K562 (cell line): ENCODE measurements around the gene ROBO1. TPM values are rescaled to one million over a fixed set of nuclear protein-coding genes. Genes with fewer than 3 reads are reported as not detected.
A peak's percentile ranks its signal among the peaks of the same experiment; 100 is the strongest.

ENCODE experiments used
- ATAC-seq: fragments of 200-7000 bp; cut with Tn5 transposase; 3 replicates; pipeline ENCODE4 v1.9.1; 2020; ENCODE audit warnings: moderate library complexity
- BruUV-seq: library from RNA; stranded (reverse); fragments of 400-500 nt; replicated peaks from 2 replicates; lab custom pipeline; 2021; lab: Mats Ljungman, UMichigan
- CTCF ChIA-PET: fragments of 300-600 bp; formaldehyde crosslinking; extraction: SDS; loops from one replicate; lab custom pipeline; 2021; ENCODE audit warnings: low intra/inter-chr PET ratio; lab: Yijun Ruan, JAX
- POLR2A ChIA-PET: fragments of 300-600, 350-650 bp; sonication (Branson Sonifier 250); formaldehyde crosslinking; extraction: SDS; loops from one replicate; lab custom pipeline; 2021; ENCODE audit warnings: antibody characterized with exemption, inconsistent platforms; lab: Yijun Ruan, JAX
- DNase-seq, 4 experiments: peaks; one replicate each; pipeline versions ENCODE4 v3.0.0 to v3.0.0-alpha.2; 2011 to 2018; ENCODE audit warnings: low spot score in 3 of 4, mixed read lengths in 3 of 4; ENCODE audit errors: extremely low read depth in 1 of 4
- FAIRE-seq: peaks from 2 replicates; lab custom pipeline; 2011; peaks lifted over from hg19 to GRCh38; lab: Jason Lieb, UNC
- H2AFZ ChIP-seq: 2 replicates; pipeline ENCODE4 v1.6.0; 2011; ENCODE audit warnings: low read depth, low read length, control low read depth, inconsistent platforms
- H3K27ac ChIP-seq: fragments of 200-600 bp; 3 replicates; pipeline ENCODE4 v1.8.0; 2011; ENCODE audit warnings: low read depth, mild to moderate bottlenecking, control low read depth, inconsistent platforms, low read length, moderate library complexity, mixed read lengths; ENCODE audit errors: extremely low read depth
- H3K27me3 ChIP-seq, 2 experiments: fragments of 300-600 bp in 1 of 2; 2 replicates in 1 of 2; 3 replicates in 1 of 2; pipeline versions ENCODE4 v1.6.0 to v1.8.0; 2011; ENCODE audit warnings: inconsistent platforms in 2 of 2, low read length in 2 of 2, mild to moderate bottlenecking in 1 of 2, mixed read lengths in 1 of 2, moderate library complexity in 1 of 2; ENCODE audit not compliant: control insufficient read depth in 2 of 2, insufficient read depth in 2 of 2
- H3K36me3 ChIP-seq: fragments of 300-600 bp; 3 replicates; pipeline ENCODE4 v1.8.0; 2011; ENCODE audit warnings: mild to moderate bottlenecking, low read length, inconsistent platforms; ENCODE audit not compliant: control insufficient read depth, insufficient read depth
- H3K4me1 ChIP-seq, 2 experiments: fragments of 200-600 bp in 1 of 2; replicated peaks in 1 of 2; 2 replicates in 1 of 2; 3 replicates in 1 of 2; pipeline versions ENCODE4 v1.5.1 to v1.8.0; 2011; ENCODE audit warnings: inconsistent platforms in 2 of 2, low read length in 2 of 2, mild to moderate bottlenecking in 1 of 2, mixed read lengths in 1 of 2, moderate library complexity in 1 of 2; ENCODE audit not compliant: control insufficient read depth in 2 of 2, insufficient read depth in 2 of 2
- H3K4me2 ChIP-seq: 2 replicates; pipeline ENCODE4 v1.6.1; 2011; ENCODE audit warnings: low read length, control low read depth, inconsistent platforms, mixed read lengths; ENCODE audit not compliant: insufficient read depth
- H3K4me3 ChIP-seq: fragments of 200-600 bp; sonication (generic), shearing (Covaris generic); 2 replicates; pipeline ENCODE4 v1.5.1; 2016; ENCODE audit warnings: control low read depth, inconsistent platforms
- H3K79me2 ChIP-seq: fragments of 200-600 bp; 3 replicates; pipeline ENCODE4 v1.8.0; 2011; ENCODE audit warnings: low read length, inconsistent platforms; ENCODE audit not compliant: control insufficient read depth, insufficient read depth
- H3K9ac ChIP-seq, 2 experiments: 2 replicates each; pipeline versions ENCODE4 v1.6.0 to v1.6.1; 2011; ENCODE audit warnings: low read depth in 2 of 2, low read length in 2 of 2, control low read depth in 1 of 2, inconsistent platforms in 1 of 2, mild to moderate bottlenecking in 1 of 2, mixed read lengths in 1 of 2; ENCODE audit not compliant: insufficient read depth in 1 of 2
- H3K9me1 ChIP-seq: one replicate; pipeline ENCODE4 v1.6.0; 2011; ENCODE audit warnings: inconsistent platforms, mild to moderate bottlenecking, low read length, moderate library complexity; ENCODE audit not compliant: control insufficient read depth, insufficient read depth
- H3K9me3 ChIP-seq: replicated peaks from 2 replicates; pipeline ENCODE4 v1.5.1; 2011; ENCODE audit warnings: low read depth, low read length, inconsistent platforms; ENCODE audit not compliant: control insufficient read depth, insufficient read depth
- H4K20me1 ChIP-seq: replicated peaks from 2 replicates; pipeline ENCODE4 v1.6.1; 2011; ENCODE audit warnings: low read length, inconsistent platforms, mixed read lengths; ENCODE audit not compliant: control insufficient read depth, insufficient read depth
- REST ChIP-seq, 2 experiments: fragments of 450-650 bp; formaldehyde crosslinking in 1 of 2; IDR thresholded peaks; 2 replicates each; pipeline versions ENCODE4 v1.4.0 to v1.6.1; 2014 to 2020; ENCODE audit warnings: mild to moderate bottlenecking in 2 of 2, borderline replicate concordance in 1 of 2, low read depth in 1 of 2
- WGBS: fragments of 100-300 bp; shearing (Covaris generic); methylation state at CpG from one replicate; pipeline ENCODE4 v1.1.6; 2016; ENCODE audit warnings: low coverage, mixed read lengths; ENCODE audit not compliant: insufficient coverage; ENCODE audit errors: missing lambda C conversion rate; 5-methylcytosine and 5-hydroxymethylcytosine counted together
- in situ Hi-C: fragments of 300-500 bp; cut with MboI; formaldehyde crosslinking; loops from 4 replicates; pipeline ENCODE4 v1.15.0; 2018; ENCODE audit warnings: inconsistent platforms, mixed read lengths
- intact Hi-C: fragments of 100-400 bp; cut with micrococcal nuclease; formaldehyde crosslinking; loops from 2 replicates; pipeline ENCODE4 v1.14.2; 2022
- polyA plus RNA-seq, 8 experiments: library from polyadenylated mRNA; depleted of rRNA in 4 of 8; stranded (reverse) in 5 of 8; unstranded in 3 of 8; fragments of >200 nt; fragmentation: Nextera tagmentation in 2 of 8; fragmentation: Illumina TruSeq in 1 of 8; extraction: Ambion mirVana in 2 of 8; extraction: Trizol in 1 of 8; gene quantifications; 2 replicates each; pipeline versions ENCODE4 v1.2.1 to v1.2.3, GENCODE V29; 2011 to 2014; ENCODE audit warnings: inconsistent platforms in 1 of 8, missing spikeins in 1 of 8
- total RNA-seq, 7 experiments: library from RNA; depleted of rRNA in 6 of 7; stranded (reverse); fragments of >200 nt in 6 of 7; fragmentation: Illumina TruSeq in 2 of 7; extraction: Trizol in 2 of 7; gene quantifications; 2 replicates each; pipeline versions ENCODE4 v1.2.1 to v1.2.3, GENCODE V29; 2011 to 2021; ENCODE audit warnings: low replicate concordance in 1 of 7
- TF ChIP-seq, protein P1 (sequence below): fragments of 450-650 bp; IDR thresholded peaks from 2 replicates; pipeline ENCODE4 v1.6.1; 2016; ENCODE audit warnings: low read depth

Gene ROBO1
- total and polyA plus RNA-seq, 9 of the 15 experiments (the other 6 are each of a cell fraction or from before 2014, with no cell fraction given), result 0.01 to 0.53 (median 0.17) TPM; not detected in 5

DNA sequence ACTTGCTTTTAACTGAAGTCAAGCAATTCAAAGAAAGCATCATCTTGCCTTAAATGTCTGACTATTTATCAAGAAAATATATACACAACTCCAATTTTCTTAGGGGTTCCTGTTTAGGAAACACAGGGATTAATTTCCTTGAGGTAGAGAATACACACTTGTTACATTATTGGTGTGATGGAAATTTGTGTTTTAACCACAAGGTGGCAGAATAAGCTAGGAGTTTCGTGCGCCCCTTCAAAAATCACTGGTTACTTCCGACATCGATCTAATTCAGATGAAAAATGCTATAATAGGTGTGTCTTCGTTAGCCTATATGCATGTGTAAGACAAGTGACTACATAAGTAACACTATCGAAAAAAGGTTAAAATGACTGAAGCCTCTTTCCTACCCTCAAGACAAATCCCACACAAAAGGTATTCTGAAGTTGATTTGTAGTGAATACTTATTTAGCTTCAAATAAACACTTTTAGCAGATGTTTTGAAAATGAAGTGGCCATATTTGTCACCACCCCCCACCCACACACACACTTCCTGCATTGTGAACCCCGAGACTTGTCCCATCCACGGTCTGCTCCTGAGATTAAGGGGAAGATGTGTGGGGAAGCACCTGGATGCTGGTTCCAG lies 246.5 kb downstream of the ROBO1 start:
- Histone ChIP-seq H3K4me2 (no peak overlapping the region), H3K27me3 (no peaks in the 10 kb centered on the region), H3K9me1 (no peaks in the 10 kb centered on the region), H3K4me1 (no peaks in the 10 kb centered on the region), H3K79me2 (no peaks in the 10 kb centered on the region), H3K27ac (no peak overlapping the region), H3K9me3 (no peaks in the 10 kb centered on the region), H3K9ac (no peak overlapping the region), H3K36me3 (no peaks in the 10 kb centered on the region), H3K4me3 (no peak overlapping the region), H2AFZ (no peak overlapping the region), H4K20me1 (no peaks in the 10 kb centered on the region)
- whole genome bisulfite sequencing, result 3% methylated on average over 8 of the region's 8 CpGs
- ChIA-PET CTCF (no interaction called here), POLR2A (no interaction called here)
- in situ Hi-C loops (no loop called here), intact Hi-C loops (no loop called here)
- FAIRE-seq (no peak), DNase-seq (peak; percentile 3 to 15 (median 6)), ATAC-seq (no peak)
- BruUV-seq, result no TSS peak
- peak; percentile 37; the same call in 1 of the 2 replicates for TF ChIP-seq REST (IDR thresholded peaks at IDR 0.05; ENCODE audit: borderline replicate concordance)
- TF ChIP-seq REST (CRISPR knock-in tag; IDR thresholded peaks at IDR 0.05; ENCODE audit: low read depth), result no peak
- TF ChIP-seq, protein P1, sequence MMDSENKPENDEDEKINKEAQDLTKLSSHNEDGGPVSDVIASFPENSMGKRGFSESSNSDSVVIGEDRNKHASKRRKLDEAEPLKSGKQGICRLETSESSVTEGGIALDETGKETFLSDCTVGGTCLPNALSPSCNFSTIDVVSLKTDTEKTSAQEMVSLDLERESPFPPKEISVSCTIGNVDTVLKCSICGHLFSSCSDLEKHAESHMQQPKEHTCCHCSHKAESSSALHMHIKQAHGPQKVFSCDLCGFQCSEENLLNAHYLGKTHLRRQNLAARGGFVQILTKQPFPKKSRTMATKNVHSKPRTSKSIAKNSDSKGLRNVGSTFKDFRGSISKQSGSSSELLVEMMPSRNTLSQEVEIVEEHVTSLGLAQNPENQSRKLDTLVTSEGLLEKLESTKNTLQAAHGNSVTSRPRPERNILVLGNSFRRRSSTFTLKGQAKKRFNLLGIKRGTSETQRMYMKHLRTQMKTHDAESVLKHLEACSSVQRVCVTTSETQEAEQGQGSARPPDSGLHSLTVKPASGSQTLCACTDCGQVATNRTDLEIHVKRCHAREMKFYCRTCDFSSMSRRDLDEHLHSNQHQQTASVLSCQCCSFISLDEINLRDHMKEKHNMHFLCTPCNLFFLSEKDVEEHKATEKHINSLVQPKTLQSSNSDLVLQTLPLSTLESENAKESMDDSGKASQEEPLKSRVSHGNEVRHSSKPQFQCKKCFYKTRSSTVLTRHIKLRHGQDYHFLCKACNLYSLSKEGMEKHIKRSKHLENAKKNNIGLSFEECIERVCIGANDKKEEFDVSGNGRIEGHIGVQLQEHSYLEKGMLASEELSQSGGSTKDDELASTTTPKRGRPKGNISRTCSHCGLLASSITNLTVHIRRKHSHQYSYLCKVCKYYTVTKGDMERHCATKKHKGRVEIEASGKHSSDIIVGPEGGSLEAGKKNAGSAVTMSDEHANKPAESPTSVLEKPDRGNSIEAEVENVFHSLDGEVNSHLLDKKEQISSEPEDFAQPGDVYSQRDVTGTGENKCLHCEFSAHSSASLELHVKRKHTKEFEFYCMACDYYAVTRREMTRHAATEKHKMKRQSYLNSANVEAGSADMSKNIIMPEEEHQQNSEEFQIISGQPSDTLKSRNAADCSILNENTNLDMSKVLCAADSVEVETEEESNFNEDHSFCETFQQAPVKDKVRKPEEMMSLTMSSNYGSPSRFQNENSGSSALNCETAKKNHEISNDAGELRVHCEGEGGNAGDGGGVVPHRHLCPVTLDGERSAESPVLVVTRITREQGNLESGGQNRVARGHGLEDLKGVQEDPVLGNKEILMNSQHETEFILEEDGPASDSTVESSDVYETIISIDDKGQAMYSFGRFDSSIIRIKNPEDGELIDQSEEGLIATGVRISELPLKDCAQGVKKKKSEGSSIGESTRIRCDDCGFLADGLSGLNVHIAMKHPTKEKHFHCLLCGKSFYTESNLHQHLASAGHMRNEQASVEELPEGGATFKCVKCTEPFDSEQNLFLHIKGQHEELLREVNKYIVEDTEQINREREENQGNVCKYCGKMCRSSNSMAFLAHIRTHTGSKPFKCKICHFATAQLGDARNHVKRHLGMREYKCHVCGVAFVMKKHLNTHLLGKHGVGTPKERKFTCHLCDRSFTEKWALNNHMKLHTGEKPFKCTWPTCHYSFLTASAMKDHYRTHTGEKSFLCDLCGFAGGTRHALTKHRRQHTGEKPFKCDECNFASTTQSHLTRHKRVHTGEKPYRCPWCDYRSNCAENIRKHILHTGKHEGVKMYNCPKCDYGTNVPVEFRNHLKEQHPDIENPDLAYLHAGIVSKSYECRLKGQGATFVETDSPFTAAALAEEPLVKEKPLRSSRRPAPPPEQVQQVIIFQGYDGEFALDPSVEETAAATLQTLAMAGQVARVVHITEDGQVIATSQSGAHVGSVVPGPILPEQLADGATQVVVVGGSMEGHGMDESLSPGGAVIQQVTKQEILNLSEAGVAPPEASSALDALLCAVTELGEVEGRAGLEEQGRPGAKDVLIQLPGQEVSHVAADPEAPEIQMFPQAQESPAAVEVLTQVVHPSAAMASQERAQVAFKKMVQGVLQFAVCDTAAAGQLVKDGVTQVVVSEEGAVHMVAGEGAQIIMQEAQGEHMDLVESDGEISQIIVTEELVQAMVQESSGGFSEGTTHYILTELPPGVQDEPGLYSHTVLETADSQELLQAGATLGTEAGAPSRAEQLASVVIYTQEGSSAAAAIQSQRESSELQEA, result no peak
